GM18907 (cell line): ENCODE measurements around the gene MAPKAPK2.

Source experiments
- ATAC-seq: cut with Tn5 transposase; IDR thresholded peaks from one replicate; pipeline ENCODE4 v1.9.1; 2021; ENCODE audit warnings: mild to moderate bottlenecking, moderate library complexity; ENCODE audit not compliant: unreplicated experiment

The MAPKAPK2 gene

DNA sequence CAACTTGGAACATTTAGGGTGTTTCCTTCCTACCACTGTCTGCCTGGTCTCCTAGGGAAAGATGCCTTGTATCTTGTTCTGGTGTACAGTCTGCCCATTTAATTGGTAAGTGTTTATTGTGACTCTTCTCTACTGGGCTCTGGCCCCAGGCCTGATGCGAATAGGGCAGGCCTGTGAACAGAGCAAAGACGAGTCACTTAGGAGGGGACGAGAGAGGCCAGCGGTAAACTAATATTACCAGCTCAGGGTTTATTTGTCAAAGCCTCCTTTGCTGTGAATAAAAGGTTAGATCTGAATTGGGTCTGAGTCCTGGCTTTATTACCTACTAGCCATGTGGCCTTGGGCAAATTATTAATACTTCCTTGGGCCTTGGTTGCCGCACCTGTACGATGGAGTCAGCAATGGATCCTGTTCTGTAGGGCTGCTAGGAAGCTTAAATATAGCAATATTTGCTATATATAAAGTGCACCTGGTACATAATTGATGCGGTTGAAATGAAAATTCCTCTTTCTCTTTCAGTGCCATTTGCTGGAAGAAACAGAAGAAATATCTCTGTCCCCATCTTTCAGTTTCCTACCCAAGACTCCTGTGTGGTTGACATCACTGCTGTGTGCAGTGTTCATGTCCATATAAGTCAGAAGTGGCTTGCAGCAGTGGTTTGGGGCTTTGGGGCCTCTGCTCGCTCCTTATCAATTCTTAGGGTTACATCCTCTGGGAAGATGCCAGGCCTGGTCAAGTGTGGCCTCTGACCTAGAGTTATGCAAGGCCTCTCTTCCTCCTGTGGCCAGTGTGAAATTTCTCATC, 32.4 kb downstream of the MAPKAPK2 start:
- peak; percentile 67 for ATAC-seq

DNA sequence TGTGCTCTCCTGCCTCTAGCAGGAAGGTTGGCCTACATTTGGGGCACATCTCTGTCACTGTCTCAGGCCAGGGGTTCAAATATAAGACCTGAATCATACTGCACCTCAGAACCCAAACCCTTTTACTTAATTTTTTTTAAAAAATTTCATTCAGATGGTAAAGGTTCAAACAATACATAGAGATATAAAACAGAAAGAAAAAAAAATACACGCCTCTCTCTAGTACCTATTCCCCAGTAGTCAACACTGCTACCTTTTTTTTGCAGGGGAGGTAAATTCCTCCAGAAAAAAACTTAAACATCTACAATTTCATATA, 32.9 kb downstream of the MAPKAPK2 start:
- ATAC-seq, result no peak

DNA sequence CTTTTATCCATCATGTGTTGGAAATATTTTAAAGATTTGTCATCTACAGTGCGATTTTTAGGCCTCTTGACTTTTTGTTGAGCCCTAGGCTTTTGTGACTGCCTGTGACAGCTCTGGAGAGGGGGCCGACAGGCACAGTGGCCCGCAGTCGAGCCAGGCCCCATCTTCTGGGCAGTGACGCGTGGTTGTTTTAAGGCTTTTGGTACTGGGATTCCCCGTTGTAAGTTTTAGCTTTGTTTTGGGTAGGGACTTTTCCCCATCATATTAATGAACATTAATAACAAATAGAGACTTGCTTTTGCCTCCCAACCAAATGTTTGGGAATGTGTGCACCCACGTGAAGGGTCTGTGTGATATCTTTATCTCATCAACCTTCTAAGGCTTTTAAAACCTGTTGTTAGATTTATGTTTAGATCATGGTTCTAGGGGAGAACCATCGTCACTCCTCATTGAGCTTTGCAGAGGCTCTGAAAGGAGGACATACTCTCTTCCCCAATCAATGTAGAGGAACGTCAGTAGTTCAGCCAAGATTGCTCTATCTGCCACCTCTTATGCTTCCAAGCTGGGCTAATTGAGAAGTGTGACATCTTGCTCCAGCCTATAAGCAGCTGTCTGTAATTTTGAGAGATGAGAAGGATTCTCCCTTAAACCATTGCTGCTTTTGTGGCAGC, 34.6 kb downstream of the MAPKAPK2 start:
- ATAC-seq, result peak; percentile 39

DNA sequence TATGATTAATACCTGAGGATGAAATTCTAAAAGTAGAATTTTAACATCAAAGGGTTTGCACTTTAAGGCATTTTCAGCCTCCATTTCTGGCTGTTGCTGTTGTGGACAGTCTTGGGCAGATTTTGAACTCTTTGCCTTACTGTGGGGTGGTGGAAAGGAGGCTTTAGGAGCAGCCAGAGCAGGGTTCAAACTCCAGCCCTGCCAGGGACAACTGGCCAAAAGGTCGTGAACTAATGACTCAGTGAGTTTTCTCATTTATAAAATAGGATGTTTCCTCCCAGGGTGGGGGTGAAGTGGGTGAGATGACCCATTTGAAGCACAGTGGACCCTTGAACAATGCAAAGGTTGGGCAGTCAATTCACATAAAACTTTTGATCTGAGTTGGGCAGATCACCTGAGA, 36.7 kb downstream of the MAPKAPK2 start:
- ATAC-seq, result no peak

DNA sequence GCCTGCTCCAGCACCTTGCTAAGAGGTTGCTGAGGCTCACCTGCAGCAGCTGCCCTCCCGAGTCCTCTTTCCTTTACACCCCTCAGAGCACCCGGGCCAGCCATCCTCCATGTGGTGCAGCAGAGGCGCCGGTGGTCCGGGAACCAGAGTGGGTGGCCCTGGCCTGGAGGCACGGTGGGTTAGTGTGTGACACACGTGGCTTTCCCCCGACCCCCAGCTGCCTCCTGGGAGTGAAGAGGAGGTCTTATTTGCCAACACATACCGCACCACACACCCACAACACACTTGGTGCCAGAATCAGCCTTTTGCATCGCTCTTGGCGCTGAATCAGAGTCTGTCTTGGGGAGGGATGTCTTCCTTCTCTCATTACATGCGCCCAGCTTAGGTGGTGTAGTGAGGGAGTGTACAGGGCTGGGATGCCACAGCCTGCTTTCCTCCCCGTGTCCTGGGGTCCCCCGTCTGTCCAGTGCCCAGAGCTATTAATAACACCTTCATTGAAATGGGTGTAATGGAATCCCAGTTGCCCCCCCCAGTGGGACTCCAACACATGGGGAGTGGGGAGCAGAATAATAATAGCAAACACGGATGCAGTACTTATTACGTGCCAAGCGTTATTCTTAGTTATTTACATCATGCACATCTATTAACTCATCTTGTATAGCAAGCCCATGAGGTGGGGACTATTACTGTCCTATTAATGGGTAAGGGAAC, 38.2 kb downstream of the MAPKAPK2 start:
- ATAC-seq, result no peak

DNA sequence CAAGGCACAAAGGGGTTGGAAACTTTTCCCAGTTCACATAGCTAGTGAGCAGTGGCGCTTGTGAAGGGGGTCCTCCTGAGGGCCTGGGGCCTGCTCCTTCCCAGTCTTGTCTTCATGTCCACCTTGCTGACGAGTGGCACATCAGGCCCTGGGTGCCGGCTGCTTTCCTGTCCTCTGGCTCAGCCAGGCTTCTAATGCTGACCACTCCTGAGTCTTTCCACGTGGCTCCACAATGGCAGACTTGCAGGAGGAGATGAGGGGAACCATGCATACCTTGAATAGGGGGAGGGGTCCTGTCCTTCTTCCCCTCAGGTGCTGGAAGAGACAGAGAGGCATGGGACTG, 38.7 kb downstream of the MAPKAPK2 start:
- ATAC-seq, result no peak

DNA sequence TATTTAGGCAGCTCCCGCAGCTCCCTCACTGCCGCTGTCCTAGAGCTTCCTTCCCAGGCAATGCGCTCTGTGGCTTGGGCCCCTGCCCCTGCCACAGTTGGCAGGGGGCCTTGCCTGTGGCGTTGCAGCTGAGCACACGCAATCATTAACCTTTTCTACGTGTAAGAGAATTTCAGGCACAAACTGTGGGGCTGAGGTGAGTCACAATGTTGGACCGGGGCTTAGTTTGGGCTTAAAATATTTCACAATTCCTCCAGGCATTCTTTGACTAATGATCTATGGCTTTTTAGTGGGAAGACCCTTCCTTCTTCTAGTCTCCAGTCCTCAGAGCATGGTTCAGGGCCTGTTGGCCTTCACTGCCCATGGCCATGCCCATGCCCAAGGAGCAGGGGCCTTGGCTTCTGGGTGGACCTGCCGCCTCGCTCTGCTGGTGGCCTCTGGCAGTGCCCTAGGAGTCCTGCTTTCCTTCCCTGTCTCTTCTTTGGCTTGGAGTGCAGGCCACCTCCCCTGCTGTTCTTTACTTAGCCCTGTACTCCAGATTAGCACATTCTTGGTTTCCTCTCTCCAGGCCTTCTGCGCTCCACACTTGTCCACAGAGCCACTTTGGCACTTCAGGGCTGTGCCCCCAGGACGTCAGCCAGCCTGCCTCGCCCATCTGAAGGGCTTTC, 39.2 kb downstream of the MAPKAPK2 start:
- ATAC-seq, result no peak

DNA sequence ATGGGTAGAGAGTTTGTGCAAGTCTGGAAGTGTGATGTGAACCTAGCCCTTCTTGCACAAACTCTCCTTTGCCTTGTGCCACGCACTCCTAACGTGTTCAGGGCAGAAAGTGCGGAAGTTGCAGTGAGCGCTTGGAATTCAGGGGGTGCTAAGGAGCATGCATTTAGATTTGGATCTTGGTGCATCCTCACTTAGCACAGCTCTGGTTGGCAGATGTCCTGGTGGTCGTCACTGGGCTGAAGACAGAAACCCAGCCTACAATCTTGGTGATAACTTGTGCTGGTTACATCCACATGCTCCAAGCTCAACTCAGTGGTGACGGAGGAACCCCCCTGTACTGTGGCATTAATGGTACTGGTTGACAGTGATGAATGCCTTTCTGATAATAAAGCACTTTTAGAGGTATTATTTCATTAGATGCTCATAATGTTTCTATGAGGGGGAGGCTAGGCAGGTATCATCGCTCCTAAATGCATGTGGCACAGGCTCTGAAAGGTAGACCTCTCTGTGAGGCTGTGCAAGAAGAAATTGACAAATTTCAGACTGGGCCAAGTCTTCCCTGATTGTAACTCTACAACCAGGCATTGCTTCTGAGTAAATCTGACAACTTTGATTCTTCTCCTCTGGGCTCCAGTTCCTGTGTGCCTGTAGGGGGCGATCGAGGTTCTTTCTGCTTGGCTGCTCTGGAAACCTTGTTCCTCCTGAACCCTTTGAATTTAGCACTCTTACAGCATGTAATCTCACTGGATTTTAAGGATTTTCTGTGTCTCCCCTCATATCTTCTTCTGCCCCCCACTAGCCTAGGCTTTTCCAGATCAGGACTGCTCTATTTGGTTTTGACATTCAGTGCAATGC, 40.6 kb downstream of the MAPKAPK2 start:
- ATAC-seq, result no peak

DNA sequence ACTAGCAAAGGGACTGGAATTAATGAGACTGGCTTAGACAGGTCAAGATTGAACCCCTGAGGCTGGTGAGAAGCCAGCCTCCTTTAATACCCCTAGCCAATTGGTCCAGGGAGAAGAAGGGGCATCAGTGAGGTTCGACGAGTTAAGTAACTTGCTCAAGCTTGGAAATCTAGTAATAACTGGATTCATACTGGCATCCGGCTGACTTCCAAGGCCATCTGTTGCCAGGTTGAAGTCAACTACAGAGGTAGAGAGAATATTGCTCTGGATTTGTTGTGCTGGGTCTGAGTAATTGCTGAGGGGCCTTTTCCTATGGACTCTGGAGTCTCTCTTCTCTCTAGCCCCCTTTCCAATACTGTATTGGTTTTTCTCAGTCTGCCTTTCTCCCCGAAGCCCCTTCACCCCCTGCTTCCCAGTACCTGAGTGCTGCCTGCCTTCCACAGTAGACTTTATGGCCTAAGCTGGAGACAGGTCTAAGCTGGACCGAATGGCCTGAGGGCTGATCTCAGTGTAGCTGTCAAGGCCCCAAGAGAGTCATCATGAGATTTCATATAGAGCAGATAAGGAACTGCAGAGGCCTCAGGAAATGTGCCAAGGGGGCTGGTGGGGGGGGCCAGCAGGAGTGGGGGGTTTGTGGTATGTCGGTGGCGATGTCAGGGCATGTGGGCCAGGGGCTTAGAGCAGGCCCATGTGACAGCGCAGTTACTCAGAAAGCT, 43.4 kb downstream of the MAPKAPK2 start:
- ATAC-seq, result no peak

DNA sequence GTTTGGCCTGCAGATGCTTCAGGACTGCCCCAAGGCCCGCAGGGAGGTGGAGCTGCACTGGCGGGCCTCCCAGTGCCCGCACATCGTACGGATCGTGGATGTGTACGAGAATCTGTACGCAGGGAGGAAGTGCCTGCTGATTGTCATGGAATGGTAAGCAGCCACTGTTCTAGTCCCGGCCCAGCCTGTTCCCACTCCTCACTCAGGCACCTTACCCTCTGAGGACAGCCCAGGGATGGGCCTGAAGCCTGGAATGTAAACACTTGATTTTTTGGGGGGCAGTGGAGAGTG, 43.9 kb downstream of the MAPKAPK2 start:
- no peak for ATAC-seq

DNA sequence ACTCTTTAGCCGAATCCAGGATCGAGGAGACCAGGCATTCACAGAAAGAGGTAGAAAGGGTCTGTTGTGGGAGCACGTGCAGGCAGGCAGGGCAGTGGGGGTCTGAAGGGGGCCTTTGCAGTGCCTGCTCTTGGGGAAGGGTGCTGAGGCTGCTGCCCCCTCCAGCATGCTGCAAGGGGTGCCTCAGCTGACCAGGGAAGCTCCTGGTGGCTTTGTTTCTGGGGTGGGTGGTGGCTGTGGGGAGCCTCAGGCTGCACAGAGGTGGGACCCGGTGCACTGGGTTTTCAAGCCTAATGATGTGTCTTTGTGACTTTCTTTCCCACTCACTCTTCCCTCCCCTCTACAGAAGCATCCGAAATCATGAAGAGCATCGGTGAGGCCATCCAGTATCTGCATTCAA, 44.3 kb downstream of the MAPKAPK2 start:
- no peak for ATAC-seq

DNA sequence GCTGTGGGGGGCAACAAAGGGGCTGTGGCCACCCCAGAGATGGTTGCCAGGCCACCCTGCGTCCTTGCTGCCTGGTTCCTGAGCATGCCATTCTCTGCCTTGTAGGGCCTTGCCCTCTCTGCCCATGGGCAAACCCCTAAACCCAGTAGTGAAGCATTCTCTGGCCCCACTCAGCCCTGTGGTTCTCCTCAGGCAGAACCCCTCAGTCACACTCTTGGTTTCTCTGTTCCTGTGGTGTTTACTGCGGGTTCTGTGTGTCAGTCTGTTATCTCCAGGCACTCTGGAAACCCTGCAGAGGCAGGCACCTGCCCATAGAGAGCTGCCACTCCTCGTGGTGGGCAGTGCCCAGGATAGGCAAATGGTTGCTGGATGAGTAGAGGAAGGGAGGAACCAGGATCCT, 44.8 kb downstream of the MAPKAPK2 start:
- ATAC-seq, result no peak

DNA sequence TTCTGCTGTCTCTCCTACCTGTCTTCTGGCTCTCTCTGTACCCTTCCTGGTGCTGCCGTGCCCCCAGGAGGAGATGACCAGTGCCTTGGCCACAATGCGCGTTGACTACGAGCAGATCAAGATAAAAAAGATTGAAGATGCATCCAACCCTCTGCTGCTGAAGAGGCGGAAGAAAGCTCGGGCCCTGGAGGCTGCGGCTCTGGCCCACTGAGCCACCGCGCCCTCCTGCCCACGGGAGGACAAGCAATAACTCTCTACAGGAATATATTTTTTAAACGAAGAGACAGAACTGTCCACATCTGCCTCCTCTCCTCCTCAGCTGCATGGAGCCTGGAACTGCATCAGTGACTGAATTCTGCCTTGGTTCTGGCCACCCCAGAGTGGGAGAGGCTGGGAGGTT, 47.8 kb downstream of the MAPKAPK2 start:
- no peak for ATAC-seq

DNA sequence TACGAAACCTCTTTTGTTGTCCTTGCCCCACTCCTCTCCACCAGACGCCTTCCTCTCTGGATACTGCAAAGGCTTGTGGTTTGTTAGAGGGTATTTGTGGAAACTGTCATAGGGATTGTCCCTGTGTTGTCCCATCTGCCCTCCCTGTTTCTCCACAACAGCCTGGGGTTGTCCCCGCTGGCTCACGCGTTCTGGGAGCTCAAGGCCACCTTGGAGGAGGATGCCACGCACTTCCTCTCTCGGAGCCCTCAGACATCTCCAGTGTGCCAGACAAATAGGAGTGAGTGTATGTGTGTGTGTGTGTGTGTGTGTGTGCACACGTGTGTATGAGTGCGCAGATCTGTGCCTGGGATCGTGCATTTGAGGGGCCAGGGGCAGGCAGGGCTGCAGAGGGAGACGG, 48.3 kb downstream of the MAPKAPK2 start:
- ATAC-seq, result no peak

DNA sequence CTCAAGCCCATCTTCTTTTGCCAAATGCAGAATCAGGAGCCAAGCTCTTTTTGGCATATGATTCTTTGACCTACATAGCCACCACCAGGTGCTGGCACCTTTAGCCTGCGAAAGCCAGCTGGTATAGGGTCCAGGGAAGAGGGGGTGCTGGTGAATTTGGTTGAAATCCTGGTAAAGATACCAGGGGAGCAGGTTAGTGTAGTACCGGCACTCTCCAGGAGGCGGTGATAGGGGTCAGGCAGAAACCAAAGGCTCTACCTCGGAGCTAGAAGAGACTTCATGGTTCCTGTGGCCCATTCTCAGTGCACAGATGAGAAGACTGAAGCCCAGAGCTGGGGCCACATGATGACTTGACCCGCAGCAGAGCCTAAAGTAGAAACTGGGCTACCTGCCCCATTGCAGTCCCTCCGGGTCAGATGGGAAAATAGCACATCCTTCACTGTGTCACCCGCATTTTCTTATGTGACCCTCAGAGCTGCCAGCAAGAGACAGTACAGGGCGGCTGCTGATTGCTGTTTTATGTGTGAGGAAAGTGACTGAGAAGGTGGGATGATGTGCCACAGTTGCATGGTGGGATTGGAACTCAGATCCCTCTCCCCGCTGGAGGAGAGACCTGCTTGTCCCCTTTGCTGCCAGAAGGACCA, 49.9 kb downstream of the MAPKAPK2 start:
- ATAC-seq, result peak; percentile 27

DNA sequence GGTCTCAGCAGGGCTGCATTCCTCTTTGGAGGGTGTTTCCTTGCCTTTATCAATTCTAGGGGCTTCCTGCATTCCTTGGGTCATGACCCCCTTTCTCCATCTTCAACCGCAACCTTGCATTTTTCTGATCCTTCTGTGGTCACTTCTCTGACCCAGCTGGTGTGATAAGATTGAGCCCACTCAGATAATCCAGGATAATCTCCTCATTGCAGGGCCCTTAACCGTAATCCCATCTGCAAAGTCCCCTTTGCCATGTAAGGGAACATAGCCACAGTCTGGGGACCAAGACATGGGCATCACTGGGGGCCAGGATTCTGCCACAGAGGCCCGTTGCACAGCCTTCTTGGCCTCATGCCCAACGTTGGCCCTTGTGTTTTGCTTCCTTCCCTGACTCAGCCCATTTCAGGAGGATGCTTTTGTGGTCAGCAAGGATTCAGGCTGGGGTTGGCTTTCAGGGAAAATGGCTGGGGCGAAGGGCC, 50.9 kb downstream of the MAPKAPK2 start:
- no peak for ATAC-seq

DNA sequence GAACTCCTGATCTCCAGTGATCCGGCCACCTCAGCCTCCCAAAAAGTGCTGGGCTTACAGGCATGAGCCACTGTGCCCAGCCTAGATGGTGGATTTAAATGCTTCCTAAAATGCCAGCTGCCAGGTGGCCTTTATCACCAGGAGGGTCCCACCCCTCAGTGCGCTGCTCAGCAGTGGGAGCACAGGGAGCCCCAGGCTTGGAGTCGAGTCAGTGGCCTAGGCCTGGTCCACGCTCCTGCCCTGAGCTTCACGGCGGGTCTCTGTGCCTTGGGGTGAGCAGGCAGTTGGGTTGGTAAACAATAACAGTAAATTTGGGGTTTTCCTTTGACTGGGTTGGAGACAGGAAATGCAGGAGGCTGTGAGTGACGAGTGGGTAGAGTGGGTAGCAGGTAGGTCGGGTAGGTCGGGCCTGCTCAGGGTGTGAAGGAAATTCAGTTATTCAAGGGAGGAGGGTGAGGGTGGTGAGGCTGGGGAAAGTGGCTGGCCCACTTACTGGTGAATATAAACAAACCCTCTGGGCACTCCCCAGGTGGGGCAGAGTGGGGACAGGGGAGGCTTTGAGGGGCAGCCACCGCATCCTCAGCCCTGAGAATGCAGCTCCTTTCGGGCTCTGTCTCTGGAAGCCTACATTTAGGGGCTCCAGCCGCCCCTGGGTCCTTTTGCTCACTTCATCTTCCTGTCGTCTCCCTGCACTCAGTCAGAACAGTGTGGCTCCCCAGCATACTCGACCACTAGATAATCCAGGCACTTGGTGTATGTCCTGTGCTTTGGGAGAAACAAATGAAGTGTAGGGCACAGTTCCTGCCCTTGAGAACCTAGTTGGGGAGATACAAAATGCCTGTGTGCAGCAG, 52.4 kb downstream of the MAPKAPK2 start:
- no peak for ATAC-seq

DNA sequence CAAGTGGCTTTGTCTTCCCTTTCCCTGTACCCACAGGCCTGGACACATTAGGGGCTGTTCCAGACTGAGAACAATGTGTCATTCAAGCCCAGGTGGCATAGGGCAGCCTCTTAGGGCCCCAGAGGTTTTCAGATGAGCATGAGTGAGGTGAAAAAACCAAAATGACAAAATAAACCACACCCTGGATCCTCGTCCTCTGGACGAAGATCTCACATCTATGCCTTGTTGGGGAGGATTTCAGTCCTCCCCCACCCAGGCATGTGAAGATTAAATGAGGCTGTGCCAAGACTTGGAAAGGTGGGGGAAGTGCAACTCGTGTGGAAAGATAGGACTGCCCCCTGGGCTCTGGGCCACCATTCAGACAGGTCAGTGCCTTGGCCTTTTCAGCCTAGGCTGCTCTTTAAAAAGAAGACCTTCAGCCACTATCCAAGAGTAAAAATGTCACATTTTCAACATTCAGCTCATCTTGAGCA, 53.1 kb downstream of the MAPKAPK2 start:
- ATAC-seq, result no peak
